ENCODE measurements around the gene BLMH. TPM values are rescaled to one million over a fixed set of nuclear protein-coding genes. Genes with fewer than 3 reads are reported as not detected.

BLMH gene
- total and polyA plus RNA-seq, 9 of the 15 experiments (the other 6 are each of a cell fraction or from before 2014, with no cell fraction given), result 26.0 to 118 (median 67.3) TPM

- TF ChIP-seq CEBPZ (IDR thresholded peaks at IDR 0.05; ENCODE audit: borderline replicate concordance, low read depth, low read length), result no peak
- peak; percentile 12; the same call in 1 of the 2 replicates for TF ChIP-seq STAG1 (CRISPR knock-in tag; IDR thresholded peaks at IDR 0.05; ENCODE audit: borderline replicate concordance)
- TF ChIP-seq CCAR2 (IDR thresholded peaks at IDR 0.05; ENCODE audit: low read depth, low read length), result no peak
- TF ChIP-seq MNT (conservative IDR thresholded peaks at IDR 0.05), result peak in 1 of 2 experiments; percentile 30; a peak in 1 of 4 replicates
- no peak for TF ChIP-seq CTCFL (IDR thresholded peaks at IDR 0.05; ENCODE audit: borderline replicate concordance, insufficient read depth, low read depth, low read length, poor library complexity, severe bottlenecking)
- peak; percentile 72 for TF ChIP-seq ATF7 (IDR thresholded peaks at IDR 0.05)
- no peak; the same call in 1 of the 2 replicates for TF ChIP-seq JUND (IDR thresholded peaks at IDR 0.05; ENCODE audit: borderline replicate concordance, low read depth, low read length)
- peak; percentile 59; the same call in 1 of the 3 replicates for TF ChIP-seq JUND (tag; IDR thresholded peaks at IDR 0.05; ENCODE audit: borderline replicate concordance, low read depth, low read length)
- no peak for TF ChIP-seq SP1 (CRISPR knock-in tag; IDR thresholded peaks at IDR 0.05)
These were observed 44.8 kb upstream of the BLMH start (continued) for GRCh38 chr17:30336369-30337171.

Data from K562 (cell line).